ENCODE results near the gene RALGAPA1.
"Not testable (repeated sequence)": the region's sequence is repeated elsewhere in the genome, so short reads cannot be mapped to it uniquely, and the experiment has no call there.

Gene RALGAPA1

DNA sequence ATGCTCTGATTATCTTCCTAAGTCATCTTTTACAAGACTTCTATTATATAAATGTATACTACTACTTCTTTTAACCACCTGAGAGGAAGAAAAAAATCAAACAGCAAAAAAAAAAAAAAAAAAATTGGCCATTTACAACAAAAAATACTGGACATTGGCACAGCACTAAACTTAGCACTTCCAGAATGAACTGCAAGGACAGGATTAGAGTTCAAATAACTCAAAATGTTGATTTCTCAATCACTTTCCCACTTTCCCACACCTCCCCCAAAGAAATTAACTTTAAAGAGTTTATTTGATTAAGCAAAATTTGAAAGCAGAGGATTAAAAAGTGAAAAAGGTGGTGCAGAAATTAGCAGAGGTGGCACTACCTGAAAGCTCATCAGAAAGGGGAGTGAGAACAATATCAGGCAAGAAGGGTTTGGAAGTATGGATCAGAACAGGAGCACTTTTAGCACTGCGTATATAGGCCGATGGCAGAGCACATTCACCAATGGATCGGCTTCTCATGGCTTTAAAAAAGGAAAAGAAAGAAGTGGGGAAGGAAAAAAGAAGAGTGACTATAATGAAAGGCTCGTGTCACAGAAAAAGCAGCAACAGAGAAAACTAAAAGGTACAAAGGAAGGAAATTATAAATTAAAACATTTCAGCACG is 109.2 kb downstream of the RALGAPA1 start:
- DNase-seq (ENCODE audit: low read depth in 3 of 3), result no peak

DNA sequence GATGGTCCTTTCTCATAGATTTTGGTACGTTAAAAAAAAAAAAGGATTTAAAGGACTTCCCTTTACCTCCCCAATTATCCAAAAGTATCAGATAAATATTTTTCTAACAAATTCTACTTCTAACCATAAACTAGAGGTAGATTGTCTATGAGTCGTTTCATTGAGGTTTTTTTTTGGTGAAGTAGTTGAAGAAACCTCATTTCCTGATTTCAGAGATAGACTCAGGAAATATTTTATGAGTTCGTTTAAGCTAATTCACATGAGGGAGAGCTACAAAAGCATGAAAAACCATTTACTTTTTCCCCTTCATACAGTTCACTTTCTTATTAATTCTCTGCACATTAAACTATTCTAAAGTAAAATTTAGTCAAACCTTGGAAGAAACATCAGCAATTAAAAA is 112.5 kb downstream of the RALGAPA1 start:
- no peak for DNase-seq (ENCODE audit: low read depth in 3 of 3)

DNA sequence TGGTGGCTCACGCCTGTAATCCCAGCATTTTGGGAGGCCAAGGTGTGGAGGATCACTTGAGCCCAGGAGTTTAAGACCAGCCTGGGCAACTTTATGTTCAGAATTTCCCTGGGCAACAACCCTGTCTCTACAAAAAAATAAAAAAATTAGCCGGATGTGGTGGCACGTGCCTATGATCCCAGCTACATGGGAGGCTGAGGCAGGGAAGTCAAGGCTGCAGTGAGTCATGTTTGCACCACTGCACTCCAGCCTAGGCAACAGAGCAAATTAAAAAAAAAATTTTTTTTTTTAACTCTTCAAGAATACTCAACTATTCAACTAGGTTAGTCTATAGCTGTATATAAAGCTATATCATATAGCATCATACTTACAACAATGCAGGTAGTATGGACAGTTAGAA is 113.0 kb downstream of the RALGAPA1 start:
- DNase-seq (ENCODE audit: low read depth in 3 of 3), result no peak

DNA sequence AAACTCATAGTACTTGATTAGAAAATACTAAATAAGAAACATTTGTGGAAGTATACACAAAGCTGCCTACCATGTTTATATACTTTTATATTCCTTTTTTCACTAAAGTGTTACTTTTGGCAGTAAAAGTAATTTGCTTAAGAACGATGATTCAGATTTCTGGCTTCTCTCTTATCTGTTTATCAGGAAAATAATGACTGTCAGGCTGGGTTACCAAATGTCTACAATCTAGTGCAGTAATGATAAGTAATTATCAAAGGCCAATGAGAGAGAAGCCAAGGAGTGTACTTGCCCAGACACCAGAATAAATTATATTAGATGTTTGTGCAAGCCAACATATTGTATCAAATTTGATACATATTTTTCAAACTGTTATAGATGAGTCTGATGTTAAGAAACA is 113.4 kb downstream of the RALGAPA1 start:
- DNase-seq (ENCODE audit: low read depth in 3 of 3), result no peak

DNA sequence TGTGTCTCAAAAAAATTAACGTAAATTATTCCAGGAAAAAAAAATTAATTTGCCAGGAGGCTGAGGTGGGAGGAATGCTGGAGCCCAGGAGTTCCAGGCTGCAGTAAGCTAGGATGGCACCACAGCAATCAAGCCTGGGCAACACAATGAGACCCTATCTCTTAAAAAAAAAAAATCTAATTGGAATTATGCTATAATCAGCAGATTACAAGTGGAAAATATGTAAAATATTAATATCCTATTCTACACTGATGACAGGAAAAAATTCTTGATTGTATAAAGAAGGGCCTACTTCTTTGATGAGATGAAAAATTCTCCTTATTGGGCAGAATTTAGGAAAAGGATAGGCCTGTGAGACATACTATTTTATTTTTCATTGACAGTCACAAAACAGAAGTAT is 114.0 kb downstream of the RALGAPA1 start:
- DNase-seq (ENCODE audit: low read depth in 3 of 3), result no peak

DNA sequence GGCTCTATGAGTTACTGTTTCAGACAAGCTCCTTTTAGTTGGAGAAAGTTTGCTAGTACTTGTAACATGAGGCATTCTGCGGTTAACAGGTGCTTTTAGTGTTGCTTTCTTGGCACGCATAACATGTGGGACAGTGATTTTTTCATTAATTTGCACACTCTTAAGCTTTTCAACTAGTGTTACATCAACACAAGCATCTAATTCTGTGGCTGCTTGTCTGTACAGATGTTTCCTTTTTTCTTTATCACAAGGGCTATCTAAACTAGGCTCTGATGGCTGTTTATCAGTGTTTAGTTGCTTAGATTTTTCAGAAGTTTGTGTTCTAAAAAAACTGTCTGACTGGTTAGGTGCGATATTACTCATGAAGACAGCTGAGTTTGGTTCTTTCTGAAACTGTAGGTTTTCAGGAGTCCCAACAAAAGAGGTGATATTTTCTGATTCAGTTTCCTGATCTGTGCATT is 120.1 kb downstream of the RALGAPA1 start:
- no peak for DNase-seq (ENCODE audit: low read depth in 3 of 3)

DNA sequence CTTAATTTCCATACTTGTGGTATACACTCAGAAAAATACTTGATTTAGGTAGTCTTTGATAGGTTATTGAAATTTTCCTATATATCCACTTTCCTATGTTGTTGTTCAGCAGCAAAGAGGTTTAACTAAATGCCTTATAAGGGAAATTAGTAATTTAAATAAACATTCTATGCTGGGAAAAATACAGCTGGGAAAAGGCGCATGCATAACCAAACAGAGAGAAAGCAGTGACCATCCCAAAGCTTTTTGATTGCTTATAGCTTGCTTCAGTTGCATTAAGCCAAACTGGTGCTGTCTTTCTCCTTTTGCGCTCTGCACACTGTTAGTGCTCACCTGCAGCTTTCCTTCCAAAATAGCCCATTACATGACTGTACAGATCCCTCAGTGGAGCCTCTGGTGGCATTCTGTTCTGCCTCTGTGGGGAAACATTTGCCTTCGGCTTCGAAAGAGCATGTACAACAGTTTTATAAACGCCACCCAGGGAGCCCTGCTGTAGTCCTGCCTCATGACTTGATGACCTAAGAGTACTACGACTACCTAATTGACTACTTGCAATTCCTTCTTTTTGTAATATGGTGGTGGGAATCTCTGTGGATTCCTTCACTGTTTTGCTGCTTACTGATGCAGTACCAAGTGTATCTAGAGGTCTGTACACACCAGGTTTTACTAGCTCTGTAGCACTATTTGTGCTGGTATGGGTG is 120.8 kb downstream of the RALGAPA1 start:
- DNase-seq (ENCODE audit: low read depth in 3 of 3), result no peak

DNA sequence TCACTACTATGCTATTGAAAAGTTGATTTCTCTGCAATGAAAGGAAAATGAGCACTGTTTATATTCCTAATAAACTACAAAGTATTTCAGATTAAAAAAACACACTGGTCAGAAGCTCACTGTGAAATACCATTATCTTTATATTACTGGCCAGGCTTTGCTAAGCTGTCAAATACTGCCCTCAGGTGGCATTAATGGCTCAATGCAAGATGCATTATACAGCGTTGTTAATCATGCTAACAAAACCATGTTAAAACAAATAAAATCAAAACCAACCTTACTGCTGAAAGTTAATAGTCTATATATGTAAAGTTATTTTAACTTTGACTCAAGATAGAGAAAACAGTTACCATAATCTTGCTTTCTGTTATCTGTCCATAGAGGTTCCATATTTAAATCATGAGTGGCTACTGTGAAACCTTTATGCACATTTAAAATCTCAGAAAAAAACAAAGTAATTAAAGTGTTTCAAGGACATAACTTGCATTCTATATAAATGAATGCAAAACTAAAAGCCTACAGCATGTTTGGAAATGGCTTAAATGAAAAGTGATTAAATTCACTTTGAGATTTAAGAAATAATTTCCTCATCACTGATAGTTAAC is 121.7 kb downstream of the RALGAPA1 start:
- DNase-seq (ENCODE audit: low read depth in 3 of 3), result no peak

DNA sequence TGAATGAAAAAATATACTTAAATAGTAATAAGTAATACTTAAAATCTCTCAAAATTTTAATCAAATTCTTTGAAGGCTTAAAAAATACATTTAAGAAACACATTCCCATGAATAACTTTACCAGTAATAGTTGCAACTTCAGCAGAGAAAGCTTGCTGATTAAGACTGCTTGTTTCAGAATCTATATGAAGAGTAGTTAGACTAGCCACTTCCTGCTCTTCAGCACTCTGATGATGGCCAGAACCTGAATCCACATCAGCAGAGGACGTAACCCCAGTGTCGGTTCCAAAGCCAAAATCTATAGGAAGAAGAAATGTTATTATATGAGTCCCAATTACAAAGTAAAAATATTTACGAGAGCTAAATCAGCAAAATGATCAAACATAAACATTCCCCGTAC is 125.4 kb downstream of the RALGAPA1 start:
- DNase-seq (ENCODE audit: low read depth in 3 of 3), result not testable (repeated sequence)

DNA sequence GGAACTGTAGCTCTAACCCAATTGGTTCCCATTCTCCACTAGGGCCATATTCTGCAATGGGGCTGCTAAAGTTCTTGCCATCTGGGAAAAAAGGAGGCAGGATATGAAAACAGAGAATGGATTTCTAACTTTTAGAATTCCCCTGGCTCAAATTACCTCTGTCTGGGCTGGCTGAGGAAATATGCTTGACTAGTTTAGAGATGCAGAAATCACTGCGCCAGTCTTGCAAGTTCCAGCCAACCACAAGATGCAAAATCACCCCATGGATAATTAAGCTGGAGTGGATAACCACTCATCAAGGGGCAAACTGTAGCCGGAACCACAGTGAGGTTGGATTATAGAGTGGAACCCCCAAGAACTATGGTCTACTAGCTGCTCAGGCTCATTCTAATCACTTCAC is 126.3 kb downstream of the RALGAPA1 start:
- no peak for DNase-seq (ENCODE audit: low read depth in 3 of 3)

DNA sequence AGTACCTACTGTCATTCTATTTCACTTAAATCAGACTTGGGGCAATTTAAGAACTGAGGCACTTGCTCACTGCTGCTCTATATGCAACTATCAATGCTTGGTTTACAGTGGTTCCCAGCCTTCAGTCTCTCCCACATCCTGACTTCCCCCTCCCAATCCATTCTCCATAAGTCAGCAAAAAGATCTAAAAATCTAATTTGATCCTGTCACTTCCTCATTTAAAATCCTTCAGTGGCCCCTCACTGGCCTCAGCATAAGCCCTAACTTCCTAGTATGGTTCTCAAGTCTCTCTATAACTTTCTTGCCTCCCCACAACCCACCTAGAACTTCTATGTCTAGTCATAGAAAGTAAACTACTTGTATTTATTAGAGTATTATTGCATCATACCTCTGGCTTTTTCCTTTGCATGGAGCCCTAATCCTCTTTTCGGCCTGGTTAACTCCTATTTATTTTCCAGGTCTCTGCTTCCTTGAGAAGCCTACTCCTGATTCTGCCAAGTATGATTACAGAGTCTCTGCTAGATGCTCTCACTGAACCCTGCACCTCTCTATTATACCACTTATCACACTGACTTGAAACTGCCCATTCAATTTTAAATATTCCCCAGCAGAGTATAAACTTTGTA is 130.6 kb downstream of the RALGAPA1 start:
- no peak for DNase-seq (ENCODE audit: low read depth in 3 of 3)

DNA sequence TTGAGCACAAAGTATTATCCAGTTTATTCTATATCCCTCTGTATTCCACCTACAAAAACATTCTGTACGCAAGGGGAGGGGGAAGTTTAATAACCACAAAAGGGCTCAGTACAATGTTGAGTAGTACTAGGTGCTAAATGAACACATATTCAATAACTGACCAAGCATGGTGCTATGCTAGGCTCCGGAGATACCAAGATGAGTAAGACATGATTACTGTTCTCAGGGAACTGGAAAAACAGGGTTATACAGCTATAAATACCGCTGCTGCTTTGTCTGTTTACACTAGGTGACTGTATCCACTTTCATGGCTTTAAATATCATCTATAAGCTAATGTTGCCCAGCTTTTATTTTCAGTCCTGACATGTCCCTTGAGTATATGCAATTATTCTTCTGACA is 139.3 kb downstream of the RALGAPA1 start:
- DNase-seq (ENCODE audit: low read depth in 3 of 3), result no peak

DNA sequence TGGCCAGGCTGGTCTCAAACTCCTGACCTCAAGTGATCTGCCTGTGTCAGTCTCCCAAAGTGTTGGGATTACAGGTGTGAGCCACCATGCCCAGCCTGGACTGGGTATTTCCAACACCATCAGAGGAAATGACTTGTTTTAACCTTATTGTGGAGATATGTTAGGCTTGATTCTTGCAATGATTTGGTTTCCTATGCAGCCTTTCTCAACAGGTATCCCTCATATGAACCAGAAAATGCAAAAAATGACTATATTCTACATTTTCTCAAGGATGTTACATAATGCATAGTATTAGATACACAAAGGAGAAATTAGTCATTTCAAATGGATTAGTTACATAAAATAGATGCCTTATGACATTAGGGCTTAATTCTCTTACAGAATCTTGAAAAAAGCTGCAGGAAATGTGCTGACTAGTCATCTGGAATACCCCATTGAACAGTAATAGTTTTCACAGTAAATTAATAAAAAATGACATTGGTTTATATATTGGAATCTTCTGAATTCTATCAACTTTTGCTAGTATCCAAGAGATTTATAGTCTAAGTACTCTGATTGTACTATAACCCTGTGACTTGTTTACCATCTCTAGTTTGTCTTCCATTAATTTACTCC is 142.6 kb downstream of the RALGAPA1 start:
- no peak for DNase-seq (ENCODE audit: low read depth in 3 of 3)

DNA sequence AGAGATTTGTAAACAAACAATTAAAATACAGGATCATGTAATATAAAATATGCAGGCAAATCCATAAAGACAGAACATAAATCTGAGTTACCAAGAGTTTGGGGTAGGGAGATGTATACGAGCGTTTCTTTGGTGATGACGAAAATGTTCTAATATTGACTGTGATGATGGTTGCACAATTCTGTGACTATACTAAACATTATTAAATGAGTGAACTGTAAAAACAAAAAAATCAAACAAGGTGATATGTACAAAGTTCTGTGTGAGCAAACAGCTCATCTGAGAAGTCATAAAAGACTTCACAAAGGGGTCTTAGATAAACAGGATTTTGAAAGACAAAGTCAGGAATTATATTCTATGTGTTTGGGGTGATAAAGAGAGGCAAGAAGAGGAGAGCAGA is 147.2 kb downstream of the RALGAPA1 start:
- DNase-seq (ENCODE audit: low read depth in 3 of 3), result no peak

DNA sequence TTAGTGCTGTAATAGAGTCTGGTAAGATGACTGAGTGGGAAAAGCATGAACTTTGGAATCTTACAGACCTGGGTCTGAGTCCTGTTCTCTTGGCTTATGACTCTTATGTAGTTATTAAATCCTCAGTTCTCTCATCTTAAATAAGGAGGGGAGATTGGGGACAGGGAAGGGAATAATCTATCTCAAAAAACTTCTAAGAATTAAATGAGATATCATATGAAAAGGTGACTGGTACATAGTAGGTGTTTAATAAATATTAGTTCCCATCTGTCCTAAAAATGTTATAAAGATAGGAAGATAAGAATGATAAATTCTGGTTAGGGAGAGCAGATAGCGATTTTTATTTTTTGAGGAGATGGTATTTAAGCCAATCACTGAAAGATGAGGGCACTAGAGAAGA is 156.1 kb downstream of the RALGAPA1 start:
- DNase-seq (ENCODE audit: low read depth in 3 of 3), result no peak

DNA sequence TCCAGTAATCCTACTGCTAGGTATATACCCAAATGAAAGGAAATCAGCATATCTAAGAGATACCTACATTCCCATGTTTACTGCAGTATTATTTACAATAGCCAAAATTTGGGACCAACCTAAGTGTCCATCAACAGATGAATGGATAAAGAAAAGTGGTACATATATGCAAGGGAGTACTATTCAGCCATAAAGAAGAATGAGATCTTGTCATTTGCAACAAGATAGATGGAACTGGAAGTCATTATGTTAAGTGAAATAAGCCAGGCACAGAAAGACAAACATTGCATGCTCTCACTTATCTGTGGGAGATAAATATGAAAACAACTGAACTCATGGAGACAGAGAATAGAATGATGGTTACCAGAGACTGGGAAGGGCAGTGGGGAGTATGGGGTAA is 165.6 kb downstream of the RALGAPA1 start:
- DNase-seq (ENCODE audit: low read depth in 3 of 3), result no peak

DNA sequence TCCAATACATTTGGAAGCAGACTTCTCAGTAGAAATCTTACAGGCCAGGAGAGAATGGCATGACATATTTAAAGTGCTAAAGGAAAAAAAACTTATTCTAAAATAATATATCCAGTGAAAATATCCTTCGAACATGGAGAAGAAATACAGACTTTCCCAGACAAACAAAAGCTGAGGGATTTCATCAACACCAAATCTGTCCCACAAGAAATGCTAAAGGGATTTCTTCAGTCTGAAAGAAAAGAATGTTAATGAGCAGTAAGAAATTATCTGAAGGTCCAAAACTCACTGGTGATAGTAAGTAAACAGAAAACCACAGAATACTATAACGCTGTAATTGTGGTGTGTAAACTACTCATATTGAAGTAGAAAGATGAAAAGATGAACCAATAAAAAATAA is 171.2 kb downstream of the RALGAPA1 start:
- DNase-seq (ENCODE audit: low read depth in 3 of 3), result no peak

DNA sequence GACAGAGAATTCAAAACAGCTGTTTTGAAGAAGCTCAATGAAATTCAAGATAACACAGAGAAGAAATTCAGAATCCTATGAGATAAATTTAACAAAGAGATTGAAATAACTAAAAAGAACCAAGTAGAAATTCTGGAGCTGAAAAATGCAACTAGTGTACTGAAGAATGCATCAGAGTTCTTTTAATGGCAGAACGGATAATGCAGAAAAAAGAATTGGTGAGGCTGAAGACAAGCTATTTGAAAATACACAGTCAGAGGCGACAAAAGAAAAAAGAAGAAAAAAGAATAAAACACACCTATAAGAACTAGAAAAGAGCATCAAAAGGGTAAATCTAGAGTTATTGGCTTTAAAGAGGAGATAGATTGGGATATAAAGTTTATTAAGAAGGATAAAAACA is 171.8 kb downstream of the RALGAPA1 start:
- no peak for DNase-seq (ENCODE audit: low read depth in 3 of 3)

DNA sequence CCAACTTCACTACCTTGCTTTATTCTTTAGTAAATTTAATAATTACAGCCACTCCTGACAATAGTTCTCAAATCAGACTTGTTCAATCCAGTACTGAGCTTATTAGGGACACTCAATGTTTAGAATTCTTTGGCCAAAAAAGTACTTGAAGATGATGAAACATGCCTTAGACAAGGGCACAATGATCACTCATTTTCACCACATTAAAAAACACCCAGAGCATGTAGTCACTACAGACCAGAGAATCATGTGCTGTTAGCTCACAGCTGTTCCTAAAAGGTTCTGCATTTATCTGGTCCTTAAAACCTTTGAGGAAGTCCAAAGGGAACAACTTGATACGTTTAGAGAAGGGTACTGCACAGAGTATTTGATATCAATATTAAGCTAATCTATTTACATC is 176.4 kb downstream of the RALGAPA1 start:
- no peak for DNase-seq (ENCODE audit: low read depth in 3 of 3)

DNA sequence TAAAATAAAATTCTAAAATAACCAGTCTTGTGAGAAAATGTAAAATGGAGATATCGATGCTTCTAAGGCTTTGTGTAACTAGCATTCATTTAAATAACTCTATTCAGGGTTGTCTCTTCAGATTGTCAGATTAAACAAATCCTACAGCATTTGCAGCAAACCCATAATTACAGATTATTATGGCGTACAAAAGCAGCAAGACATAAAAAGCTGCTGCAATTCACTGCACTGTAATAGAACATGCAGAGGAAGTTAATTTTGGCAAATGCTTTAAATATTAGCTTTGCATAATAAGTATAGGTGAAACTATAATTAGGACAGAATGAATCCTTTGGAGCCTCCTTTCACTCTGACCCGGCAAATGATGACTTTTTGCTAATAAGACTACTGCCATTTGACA is 176.8 kb downstream of the RALGAPA1 start:
- DNase-seq (ENCODE audit: low read depth in 3 of 3), result no peak

DNA sequence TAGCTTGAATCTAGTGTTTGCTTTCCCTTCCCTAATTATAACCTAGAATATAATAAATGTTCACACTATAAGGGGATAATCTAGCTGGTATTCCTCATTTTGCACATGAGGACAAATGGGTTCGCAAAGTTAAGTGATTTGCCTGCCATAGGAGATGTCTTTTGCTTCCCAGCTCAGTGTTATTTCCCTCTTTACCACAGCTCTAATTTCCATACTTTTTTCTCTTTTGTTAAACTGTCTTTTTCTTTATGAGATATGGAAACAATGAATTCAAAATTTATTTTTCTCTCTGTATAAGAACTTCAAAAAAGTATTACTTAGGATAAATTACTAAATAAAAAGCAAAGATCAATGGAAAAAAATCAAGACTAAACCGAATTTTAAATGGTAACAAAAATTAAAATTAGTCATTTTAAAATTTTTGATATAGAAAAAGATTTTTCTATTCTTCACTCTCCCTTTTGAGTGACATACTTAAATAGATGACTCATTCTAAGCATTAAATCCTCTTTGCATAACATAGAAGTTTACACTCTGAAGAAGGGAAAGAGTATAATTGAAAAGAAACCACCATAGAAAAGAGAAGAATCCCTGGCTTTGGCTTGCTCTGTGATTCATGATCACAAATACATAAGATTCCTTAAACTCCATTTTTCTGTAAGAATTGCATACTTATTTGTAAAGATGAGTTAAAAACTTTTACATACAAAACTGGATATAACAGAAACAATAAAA is 177.9 kb downstream of the RALGAPA1 start:
- no peak for DNase-seq (ENCODE audit: low read depth in 3 of 3)

DNA sequence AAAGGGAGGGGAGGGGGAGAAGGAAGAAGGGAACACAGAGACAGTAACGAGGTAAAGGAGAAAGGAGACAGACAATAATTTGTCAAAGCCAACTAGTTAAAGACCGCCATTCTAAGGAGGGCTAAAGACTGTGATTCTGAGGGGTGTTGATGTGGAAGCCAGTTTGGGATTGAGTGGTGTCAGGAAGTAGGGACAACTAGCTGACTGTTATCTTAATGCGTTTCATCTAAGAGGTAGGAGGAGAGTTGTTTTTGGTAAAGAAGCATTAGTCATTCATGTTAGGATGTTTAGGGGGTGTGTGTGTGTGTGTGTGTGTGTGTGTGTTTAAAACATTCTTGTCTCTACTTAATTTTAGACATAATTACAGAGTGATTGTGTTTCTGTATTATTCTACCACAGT is 180.1 kb downstream of the RALGAPA1 start:
- no peak for DNase-seq (ENCODE audit: low read depth in 3 of 3)
